ENCODE results near the gene ARHGAP27. TPM values are rescaled to one million over a fixed set of nuclear protein-coding genes. Genes with fewer than 3 reads are reported as not detected.

Gene ARHGAP27
- total RNA-seq, 1 experiment from 2014 or later, result 12.9 TPM

GRCh38 chr17:45430006-45430737, 2.5 kb downstream of the ARHGAP27 start (continued):
- TF ChIP-seq MYBL2 (CRISPR knock-in tag; IDR thresholded peaks at IDR 0.05) (no peak), ESRRA (CRISPR knock-in tag; IDR thresholded peaks at IDR 0.05; ENCODE audit: borderline replicate concordance) (peak; percentile 65; the same call in 1 of the 2 replicates), SOX15 (CRISPR knock-in tag; IDR thresholded peaks at IDR 0.05) (no peak), ATF2 (CRISPR knock-in tag; IDR thresholded peaks at IDR 0.05; ENCODE audit: borderline replicate concordance, low read depth) (no peak)

DNA sequence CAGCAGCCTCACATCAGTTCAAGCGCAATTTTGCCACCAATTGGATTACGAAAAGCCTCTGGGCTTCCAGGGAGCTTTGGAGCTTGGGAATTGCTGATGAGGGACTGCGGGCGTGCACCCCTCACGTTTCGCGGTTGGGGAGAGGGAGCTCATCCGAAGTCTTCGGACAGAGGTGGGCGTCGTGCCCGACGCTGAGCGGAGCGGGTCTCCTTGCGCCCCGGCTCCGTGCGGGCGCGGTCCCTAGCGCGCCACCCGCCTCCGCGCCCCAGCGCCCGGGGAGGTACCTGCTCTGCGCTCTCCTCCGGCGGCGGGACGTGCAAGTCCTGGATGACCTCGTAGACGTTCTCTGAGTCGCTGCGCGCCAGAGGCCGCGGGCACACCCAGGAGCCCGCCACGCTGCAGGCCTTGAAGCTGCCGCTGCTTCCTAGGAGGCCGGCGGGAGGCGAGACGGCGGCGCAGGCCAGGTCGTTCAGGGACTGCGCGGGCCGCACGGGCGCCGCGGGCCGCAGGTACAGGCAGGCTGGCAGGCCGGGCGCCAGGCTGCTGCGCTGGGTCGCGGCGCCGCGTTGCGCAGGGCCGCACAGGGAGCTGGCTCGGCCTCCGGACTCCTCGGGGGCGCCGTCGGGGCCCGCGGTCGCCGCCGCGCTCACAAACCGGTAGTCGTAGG, 3.2 kb downstream of the ARHGAP27 start:
- peak overlapping the region; percentile 67 for H3K4me3 Mint-ChIP-seq
- H3K9me3 Mint-ChIP-seq, result no peaks in the 10 kb centered on the region
- no peaks in the 10 kb centered on the region; the same call in 1 of the 2 replicates for H3K36me3 Mint-ChIP-seq
- peak; percentile 54 for DNase-seq (ENCODE audit: low spot score)
- TF ChIP-seq KAT7 (CRISPR knock-in tag; IDR thresholded peaks at IDR 0.05; ENCODE audit: borderline replicate concordance), result no peak
- TF ChIP-seq ZNF219 (CRISPR knock-in tag; IDR thresholded peaks at IDR 0.05; ENCODE audit: borderline replicate concordance), result no peak
- TF ChIP-seq, protein P1, sequence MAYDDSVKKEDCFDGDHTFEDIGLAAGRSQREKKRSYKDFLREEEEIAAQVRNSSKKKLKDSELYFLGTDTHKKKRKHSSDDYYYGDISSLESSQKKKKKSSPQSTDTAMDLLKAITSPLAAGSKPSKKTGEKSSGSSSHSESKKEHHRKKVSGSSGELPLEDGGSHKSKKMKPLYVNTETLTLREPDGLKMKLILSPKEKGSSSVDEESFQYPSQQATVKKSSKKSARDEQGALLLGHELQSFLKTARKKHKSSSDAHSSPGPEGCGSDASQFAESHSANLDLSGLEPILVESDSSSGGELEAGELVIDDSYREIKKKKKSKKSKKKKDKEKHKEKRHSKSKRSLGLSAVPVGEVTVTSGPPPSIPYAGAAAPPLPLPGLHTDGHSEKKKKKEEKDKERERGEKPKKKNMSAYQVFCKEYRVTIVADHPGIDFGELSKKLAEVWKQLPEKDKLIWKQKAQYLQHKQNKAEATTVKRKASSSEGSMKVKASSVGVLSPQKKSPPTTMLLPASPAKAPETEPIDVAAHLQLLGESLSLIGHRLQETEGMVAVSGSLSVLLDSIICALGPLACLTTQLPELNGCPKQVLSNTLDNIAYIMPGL (CRISPR knock-in tag; IDR thresholded peaks at IDR 0.05), result peak; percentile 24
- TF ChIP-seq RELA (CRISPR knock-in tag; IDR thresholded peaks at IDR 0.05; ENCODE audit: borderline replicate concordance), result 0 out of 2 replicates have a peak, but pooled peaks have one; percentile 41
- no peak for TF ChIP-seq ATF1 (CRISPR knock-in tag; IDR thresholded peaks at IDR 0.05)
- TF ChIP-seq NR1H2 (CRISPR knock-in tag; IDR thresholded peaks at IDR 0.05), result no peak
- TF ChIP-seq ZNF138 (CRISPR knock-in tag; conservative IDR thresholded peaks at IDR 0.05), result 0 out of 2 replicates have a peak, but pooled peaks have one; percentile 36
- TF ChIP-seq ZBTB21 (CRISPR knock-in tag; IDR thresholded peaks at IDR 0.05; ENCODE audit: borderline replicate concordance), result 0 out of 2 replicates have a peak, but pooled peaks have one; percentile 35
- peaks cover 67% of the 10 kb centered on the region for H3K27me3 Mint-ChIP-seq (ENCODE audit: low read depth)
- CTCF ChIA-PET, result interaction anchor here (0.8 to 4.2 kb wide), 20 partner anchors 11 to 354 kb away, joined by 3 to 38 read pairs (median 6); partner anchors contain the start of genes ACBD4, CRHR1, FMNL1 and MAP3K14
- peaks cover 28% of the 10 kb centered on the region for H3K4me1 Mint-ChIP-seq
- POLR2A ChIA-PET, result no interaction called here
- H3K27ac Mint-ChIP-seq, result no peak overlapping the region
- ATAC-seq, result 0 out of 2 replicates have a peak, but pooled peaks have one; percentile 0

- TF ChIP-seq SP1 (CRISPR knock-in tag; conservative IDR thresholded peaks at IDR 0.05) (no peak), KAT7 (CRISPR knock-in tag; IDR thresholded peaks at IDR 0.05; ENCODE audit: borderline replicate concordance) (no peak)
- TF ChIP-seq, protein P2, sequence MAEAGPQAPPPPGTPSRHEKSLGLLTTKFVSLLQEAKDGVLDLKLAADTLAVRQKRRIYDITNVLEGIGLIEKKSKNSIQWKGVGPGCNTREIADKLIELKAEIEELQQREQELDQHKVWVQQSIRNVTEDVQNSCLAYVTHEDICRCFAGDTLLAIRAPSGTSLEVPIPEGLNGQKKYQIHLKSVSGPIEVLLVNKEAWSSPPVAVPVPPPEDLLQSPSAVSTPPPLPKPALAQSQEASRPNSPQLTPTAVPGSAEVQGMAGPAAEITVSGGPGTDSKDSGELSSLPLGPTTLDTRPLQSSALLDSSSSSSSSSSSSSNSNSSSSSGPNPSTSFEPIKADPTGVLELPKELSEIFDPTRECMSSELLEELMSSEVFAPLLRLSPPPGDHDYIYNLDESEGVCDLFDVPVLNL (CRISPR knock-in tag; IDR thresholded peaks at IDR 0.05; ENCODE audit: borderline replicate concordance, low read depth), result no peak
- no peak for DNase-seq (ENCODE audit: low spot score)
- ChIA-PET CTCF (interaction anchor here (0.6 to 4.2 kb wide), 24 partner anchors 12 to 355 kb away, joined by 3 to 38 read pairs (median 5); partner anchors contain the start of genes ACBD4, CRHR1, FMNL1 and MAP3K14), POLR2A (no interaction called here)
- Mint-ChIP-seq H3K27me3 (ENCODE audit: low read depth) (peaks cover 65% of the 10 kb centered on the region), H3K27ac (no peak overlapping the region), H3K4me3 (peak overlapping the region; percentile 67), H3K36me3 (no peaks in the 10 kb centered on the region; the same call in 1 of the 2 replicates), H3K9me3 (no peaks in the 10 kb centered on the region), H3K4me1 (peaks cover 33% of the 10 kb centered on the region)
- ATAC-seq, result no peak
These were observed 3.7 kb downstream of the ARHGAP27 start for GRCh38 chr17:45428931-45429338.

Measured in WTC11 (cell line).